Measurements from ENCODE around the gene NTSR1. TPM values are rescaled to one million over a fixed set of nuclear protein-coding genes. Genes with fewer than 3 reads are reported as not detected.

Gene NTSR1
- total and polyA plus RNA-seq, 2 of the 13 experiments (the other 11 are each of a cell fraction or from before 2014, with no cell fraction given) = 0.09 to 0.12 TPM

DNA sequence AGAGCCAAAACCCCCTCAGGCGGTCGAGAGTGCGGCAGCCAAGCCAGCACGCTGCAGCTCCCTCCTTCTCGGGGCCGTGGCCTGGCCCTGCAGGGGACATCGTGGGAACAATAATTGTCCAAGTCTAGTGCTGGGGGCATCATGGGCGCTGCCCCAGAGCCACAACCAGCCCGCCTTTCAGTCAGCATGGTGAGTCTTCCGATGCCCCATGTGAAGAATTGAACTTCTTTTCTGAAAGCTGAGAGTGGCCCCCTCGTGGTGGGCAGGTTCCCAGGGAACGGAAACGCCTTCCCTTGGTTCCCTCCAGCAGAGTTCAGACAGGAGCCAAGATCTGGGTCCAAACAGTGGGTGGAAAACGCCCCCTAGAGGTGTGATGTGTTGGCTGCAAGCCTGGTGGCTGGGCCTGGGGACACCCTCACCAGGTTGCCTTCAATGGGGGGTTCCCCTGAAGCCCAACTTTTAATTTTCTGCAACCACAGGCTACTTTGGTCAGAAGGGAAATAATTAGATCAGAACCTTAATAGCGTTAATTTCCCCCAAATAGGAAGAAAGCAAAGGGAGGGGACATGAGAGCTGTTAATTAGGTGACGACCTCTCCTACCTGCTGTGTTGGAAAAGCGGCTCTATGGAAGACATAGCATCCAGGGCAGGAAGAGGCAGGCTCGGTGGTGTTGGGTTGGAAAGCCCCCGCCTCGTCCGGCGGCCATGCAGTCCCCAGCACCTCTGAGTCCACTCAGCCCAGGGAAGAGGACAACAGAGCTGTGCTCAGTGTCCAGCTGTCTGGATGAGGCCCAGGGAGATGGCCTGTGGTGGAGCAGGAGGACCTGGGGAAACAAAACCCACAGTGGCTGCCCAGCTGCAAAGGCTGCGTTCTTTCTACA, 82.9 kb downstream of the NTSR1 start (continued):
- TF ChIP-seq, protein P1, sequence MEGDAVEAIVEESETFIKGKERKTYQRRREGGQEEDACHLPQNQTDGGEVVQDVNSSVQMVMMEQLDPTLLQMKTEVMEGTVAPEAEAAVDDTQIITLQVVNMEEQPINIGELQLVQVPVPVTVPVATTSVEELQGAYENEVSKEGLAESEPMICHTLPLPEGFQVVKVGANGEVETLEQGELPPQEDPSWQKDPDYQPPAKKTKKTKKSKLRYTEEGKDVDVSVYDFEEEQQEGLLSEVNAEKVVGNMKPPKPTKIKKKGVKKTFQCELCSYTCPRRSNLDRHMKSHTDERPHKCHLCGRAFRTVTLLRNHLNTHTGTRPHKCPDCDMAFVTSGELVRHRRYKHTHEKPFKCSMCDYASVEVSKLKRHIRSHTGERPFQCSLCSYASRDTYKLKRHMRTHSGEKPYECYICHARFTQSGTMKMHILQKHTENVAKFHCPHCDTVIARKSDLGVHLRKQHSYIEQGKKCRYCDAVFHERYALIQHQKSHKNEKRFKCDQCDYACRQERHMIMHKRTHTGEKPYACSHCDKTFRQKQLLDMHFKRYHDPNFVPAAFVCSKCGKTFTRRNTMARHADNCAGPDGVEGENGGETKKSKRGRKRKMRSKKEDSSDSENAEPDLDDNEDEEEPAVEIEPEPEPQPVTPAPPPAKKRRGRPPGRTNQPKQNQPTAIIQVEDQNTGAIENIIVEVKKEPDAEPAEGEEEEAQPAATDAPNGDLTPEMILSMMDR (CRISPR knock-in tag; IDR thresholded peaks at IDR 0.05) = peak; percentile 99
- TF ChIP-seq ZNF720 (CRISPR knock-in tag; IDR thresholded peaks at IDR 0.05) = no peak
- TF ChIP-seq, protein P2, sequence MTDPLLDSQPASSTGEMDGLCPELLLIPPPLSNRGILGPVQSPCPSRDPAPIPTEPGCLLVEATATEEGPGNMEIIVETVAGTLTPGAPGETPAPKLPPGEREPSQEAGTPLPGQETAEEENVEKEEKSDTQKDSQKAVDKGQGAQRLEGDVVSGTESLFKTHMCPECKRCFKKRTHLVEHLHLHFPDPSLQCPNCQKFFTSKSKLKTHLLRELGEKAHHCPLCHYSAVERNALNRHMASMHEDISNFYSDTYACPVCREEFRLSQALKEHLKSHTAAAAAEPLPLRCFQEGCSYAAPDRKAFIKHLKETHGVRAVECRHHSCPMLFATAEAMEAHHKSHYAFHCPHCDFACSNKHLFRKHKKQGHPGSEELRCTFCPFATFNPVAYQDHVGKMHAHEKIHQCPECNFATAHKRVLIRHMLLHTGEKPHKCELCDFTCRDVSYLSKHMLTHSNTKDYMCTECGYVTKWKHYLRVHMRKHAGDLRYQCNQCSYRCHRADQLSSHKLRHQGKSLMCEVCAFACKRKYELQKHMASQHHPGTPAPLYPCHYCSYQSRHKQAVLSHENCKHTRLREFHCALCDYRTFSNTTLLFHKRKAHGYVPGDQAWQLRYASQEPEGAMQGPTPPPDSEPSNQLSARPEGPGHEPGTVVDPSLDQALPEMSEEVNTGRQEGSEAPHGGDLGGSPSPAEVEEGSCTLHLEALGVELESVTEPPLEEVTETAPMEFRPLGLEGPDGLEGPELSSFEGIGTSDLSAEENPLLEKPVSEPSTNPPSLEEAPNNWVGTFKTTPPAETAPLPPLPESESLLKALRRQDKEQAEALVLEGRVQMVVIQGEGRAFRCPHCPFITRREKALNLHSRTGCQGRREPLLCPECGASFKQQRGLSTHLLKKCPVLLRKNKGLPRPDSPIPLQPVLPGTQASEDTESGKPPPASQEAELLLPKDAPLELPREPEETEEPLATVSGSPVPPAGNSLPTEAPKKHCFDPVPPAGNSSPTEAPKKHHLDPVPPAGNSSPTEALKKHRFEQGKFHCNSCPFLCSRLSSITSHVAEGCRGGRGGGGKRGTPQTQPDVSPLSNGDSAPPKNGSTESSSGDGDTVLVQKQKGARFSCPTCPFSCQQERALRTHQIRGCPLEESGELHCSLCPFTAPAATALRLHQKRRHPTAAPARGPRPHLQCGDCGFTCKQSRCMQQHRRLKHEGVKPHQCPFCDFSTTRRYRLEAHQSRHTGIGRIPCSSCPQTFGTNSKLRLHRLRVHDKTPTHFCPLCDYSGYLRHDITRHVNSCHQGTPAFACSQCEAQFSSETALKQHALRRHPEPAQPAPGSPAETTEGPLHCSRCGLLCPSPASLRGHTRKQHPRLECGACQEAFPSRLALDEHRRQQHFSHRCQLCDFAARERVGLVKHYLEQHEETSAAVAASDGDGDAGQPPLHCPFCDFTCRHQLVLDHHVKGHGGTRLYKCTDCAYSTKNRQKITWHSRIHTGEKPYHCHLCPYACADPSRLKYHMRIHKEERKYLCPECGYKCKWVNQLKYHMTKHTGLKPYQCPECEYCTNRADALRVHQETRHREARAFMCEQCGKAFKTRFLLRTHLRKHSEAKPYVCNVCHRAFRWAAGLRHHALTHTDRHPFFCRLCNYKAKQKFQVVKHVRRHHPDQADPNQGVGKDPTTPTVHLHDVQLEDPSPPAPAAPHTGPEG (CRISPR knock-in tag; IDR thresholded peaks at IDR 0.05) = no peak
- TF ChIP-seq TOE1 (CRISPR knock-in tag; IDR thresholded peaks at IDR 0.05) = no peak
- TF ChIP-seq ZBTB3 (CRISPR knock-in tag; IDR thresholded peaks at IDR 0.05; ENCODE audit: borderline replicate concordance, low read depth) = no peak
- no peak for TF ChIP-seq ZNF562 (CRISPR knock-in tag; IDR thresholded peaks at IDR 0.05; ENCODE audit: borderline replicate concordance)
- TF ChIP-seq ZFY (CRISPR knock-in tag; IDR thresholded peaks at IDR 0.05) = peak; percentile 60
- TF ChIP-seq GLI4 (CRISPR knock-in tag; IDR thresholded peaks at IDR 0.05; ENCODE audit: borderline replicate concordance) = peak; percentile 80; the same call in 1 of the 2 replicates
- no peak for TF ChIP-seq CC2D1A (CRISPR knock-in tag; IDR thresholded peaks at IDR 0.05)
- peak; percentile 49; the same call in 1 of the 2 replicates for TF ChIP-seq ZNF652 (CRISPR knock-in tag; IDR thresholded peaks at IDR 0.05; ENCODE audit: borderline replicate concordance, low read depth)
- TF ChIP-seq ZNF678 (CRISPR knock-in tag; IDR thresholded peaks at IDR 0.05) = no peak
- no peak for TF ChIP-seq POLR2G (IDR thresholded peaks at IDR 0.05; ENCODE audit: low read depth, low read length)
- peak; percentile 90; the same call in 1 of the 2 replicates for TF ChIP-seq ZNF350 (CRISPR knock-in tag; IDR thresholded peaks at IDR 0.05; ENCODE audit: borderline replicate concordance, low read depth)
- TF ChIP-seq, protein P3, sequence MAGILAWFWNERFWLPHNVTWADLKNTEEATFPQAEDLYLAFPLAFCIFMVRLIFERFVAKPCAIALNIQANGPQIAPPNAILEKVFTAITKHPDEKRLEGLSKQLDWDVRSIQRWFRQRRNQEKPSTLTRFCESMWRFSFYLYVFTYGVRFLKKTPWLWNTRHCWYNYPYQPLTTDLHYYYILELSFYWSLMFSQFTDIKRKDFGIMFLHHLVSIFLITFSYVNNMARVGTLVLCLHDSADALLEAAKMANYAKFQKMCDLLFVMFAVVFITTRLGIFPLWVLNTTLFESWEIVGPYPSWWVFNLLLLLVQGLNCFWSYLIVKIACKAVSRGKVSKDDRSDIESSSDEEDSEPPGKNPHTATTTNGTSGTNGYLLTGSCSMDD (CRISPR knock-in tag; IDR thresholded peaks at IDR 0.05) = no peak
- TF ChIP-seq, protein P4, sequence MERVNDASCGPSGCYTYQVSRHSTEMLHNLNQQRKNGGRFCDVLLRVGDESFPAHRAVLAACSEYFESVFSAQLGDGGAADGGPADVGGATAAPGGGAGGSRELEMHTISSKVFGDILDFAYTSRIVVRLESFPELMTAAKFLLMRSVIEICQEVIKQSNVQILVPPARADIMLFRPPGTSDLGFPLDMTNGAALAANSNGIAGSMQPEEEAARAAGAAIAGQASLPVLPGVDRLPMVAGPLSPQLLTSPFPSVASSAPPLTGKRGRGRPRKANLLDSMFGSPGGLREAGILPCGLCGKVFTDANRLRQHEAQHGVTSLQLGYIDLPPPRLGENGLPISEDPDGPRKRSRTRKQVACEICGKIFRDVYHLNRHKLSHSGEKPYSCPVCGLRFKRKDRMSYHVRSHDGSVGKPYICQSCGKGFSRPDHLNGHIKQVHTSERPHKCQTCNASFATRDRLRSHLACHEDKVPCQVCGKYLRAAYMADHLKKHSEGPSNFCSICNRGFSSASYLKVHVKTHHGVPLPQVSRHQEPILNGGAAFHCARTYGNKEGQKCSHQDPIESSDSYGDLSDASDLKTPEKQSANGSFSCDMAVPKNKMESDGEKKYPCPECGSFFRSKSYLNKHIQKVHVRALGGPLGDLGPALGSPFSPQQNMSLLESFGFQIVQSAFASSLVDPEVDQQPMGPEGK (CRISPR knock-in tag; IDR thresholded peaks at IDR 0.05) = peak; percentile 90
- no peak for TF ChIP-seq ZNF335 (CRISPR knock-in tag; IDR thresholded peaks at IDR 0.05)
- TF ChIP-seq HOXA7 (CRISPR knock-in tag; IDR thresholded peaks at IDR 0.05) = no peak
- TF ChIP-seq ZNF761 (CRISPR knock-in tag; conservative IDR thresholded peaks at IDR 0.05) = no peak
- TF ChIP-seq ZC3H4 (CRISPR knock-in tag; IDR thresholded peaks at IDR 0.05; ENCODE audit: borderline replicate concordance) = no peak
